H54 (cell line): Measurements from ENCODE around the gene KLHL29.

Source experiments
- DNase-seq: peaks from one replicate; pipeline ENCODE4 v3.0.0; 2011; ENCODE audit warnings: low spot score, mixed read lengths; ENCODE audit not compliant: insufficient read length
- FAIRE-seq: peaks from 3 replicates; lab custom pipeline; 2011; peaks lifted over from hg19 to GRCh38; lab: Jason Lieb, UNC
- POLR2A ChIP-seq: IDR thresholded peaks from 2 replicates; pipeline ENCODE4 v1.6.1; 2011; ENCODE audit warnings: low read depth, mild to moderate bottlenecking, low read length

KLHL29 gene

GRCh38 chr2:23518481-23519333 lies 133.7 kb downstream of the KLHL29 start:
- no peak for DNase-seq
- FAIRE-seq, result no peak
- TF ChIP-seq POLR2A, result no peak

GRCh38 chr2:23519334-23519651 lies 134.3 kb downstream of the KLHL29 start:
- DNase-seq (no peak), FAIRE-seq (no peak)
- TF ChIP-seq POLR2A, result no peak

- no peak for TF ChIP-seq POLR2A
- DNase-seq, result peak; percentile 38
- no peak for FAIRE-seq
Observed at GRCh38 chr2:23520256-23520655, 135.3 kb downstream of the KLHL29 start.

- no peak for FAIRE-seq
- TF ChIP-seq POLR2A, result no peak
- no peak for DNase-seq
Observed at GRCh38 chr2:23521060-23521459, 136.1 kb downstream of the KLHL29 start.

- DNase-seq (no peak), FAIRE-seq (no peak)
- TF ChIP-seq POLR2A, result no peak
Observed at GRCh38 chr2:23522726-23523372, 137.9 kb downstream of the KLHL29 start.

- DNase-seq (no peak), FAIRE-seq (no peak)
- no peak for TF ChIP-seq POLR2A
Observed at GRCh38 chr2:23523373-23524260, 138.6 kb downstream of the KLHL29 start.

- TF ChIP-seq POLR2A, result no peak
- DNase-seq (peak; percentile 90), FAIRE-seq (peak; percentile 48)
Observed at GRCh38 chr2:23524261-23524706, 139.3 kb downstream of the KLHL29 start.

GRCh38 chr2:23525137-23525765 lies 140.3 kb downstream of the KLHL29 start:
- no peak for FAIRE-seq

GRCh38 chr2:23526114-23526513 lies 141.1 kb downstream of the KLHL29 start:
- TF ChIP-seq POLR2A, result no peak
- FAIRE-seq (no peak), DNase-seq (no peak)

More at GRCh38 chr2:23525137-23525765, 140.3 kb downstream of the KLHL29 start:
- no peak for DNase-seq
- no peak for TF ChIP-seq POLR2A

- TF ChIP-seq POLR2A, result no peak
- FAIRE-seq (no peak), DNase-seq (no peak)
Observed at GRCh38 chr2:23526835-23527790, 142.1 kb downstream of the KLHL29 start.

GRCh38 chr2:23528171-23528570 lies 143.2 kb downstream of the KLHL29 start:
- TF ChIP-seq POLR2A, result no peak
- FAIRE-seq (no peak), DNase-seq (no peak)

- no peak for FAIRE-seq
- no peak for DNase-seq
- no peak for TF ChIP-seq POLR2A
Observed at GRCh38 chr2:23528690-23529089, 143.7 kb downstream of the KLHL29 start.
